Fibroblast of lung (primary cell): ENCODE data around the gene RABGAP1.

Experiments used
- EZH2 ChIP-seq: IDR thresholded peaks from 2 replicates; pipeline ENCODE4 v1.5.1; 2012; ENCODE audit warnings: low read length, control low read depth, mild to moderate bottlenecking; ENCODE audit errors: missing control alignments
- TF ChIP-seq, protein P1 (sequence below), 2 donors: IDR thresholded peaks in 1 of 2; conservative IDR thresholded peaks in 1 of 2; 1 replicate in 1 of 2; 2 replicates in 1 of 2; pipeline ENCODE4 v1.5.1; 2011 to 2012; ENCODE audit warnings: low read length in 2 of 2, control low read depth in 1 of 2, inconsistent platforms in 1 of 2, low read depth in 1 of 2, mild to moderate bottlenecking in 1 of 2

DNA sequence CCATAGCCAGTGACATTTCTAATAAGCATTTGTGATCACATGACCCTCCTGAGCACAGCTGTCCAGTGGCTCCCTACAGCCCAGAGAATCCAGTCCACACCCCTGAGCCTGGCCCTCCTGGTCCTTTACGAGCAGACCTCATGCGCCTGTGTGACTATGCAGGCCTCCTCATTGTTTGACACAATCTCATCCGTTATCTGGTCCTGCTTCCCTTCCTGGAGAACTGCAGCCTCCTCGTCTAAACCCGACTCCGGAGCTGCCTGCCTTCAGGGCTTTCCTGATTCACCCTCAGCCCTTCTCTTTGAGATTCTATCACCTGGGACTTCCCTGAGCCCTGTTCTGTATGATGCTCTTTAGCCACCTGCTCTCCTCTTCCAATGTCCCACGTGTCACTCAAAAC is 172.4 kb downstream of the RABGAP1 start:
- TF ChIP-seq, protein P1, sequence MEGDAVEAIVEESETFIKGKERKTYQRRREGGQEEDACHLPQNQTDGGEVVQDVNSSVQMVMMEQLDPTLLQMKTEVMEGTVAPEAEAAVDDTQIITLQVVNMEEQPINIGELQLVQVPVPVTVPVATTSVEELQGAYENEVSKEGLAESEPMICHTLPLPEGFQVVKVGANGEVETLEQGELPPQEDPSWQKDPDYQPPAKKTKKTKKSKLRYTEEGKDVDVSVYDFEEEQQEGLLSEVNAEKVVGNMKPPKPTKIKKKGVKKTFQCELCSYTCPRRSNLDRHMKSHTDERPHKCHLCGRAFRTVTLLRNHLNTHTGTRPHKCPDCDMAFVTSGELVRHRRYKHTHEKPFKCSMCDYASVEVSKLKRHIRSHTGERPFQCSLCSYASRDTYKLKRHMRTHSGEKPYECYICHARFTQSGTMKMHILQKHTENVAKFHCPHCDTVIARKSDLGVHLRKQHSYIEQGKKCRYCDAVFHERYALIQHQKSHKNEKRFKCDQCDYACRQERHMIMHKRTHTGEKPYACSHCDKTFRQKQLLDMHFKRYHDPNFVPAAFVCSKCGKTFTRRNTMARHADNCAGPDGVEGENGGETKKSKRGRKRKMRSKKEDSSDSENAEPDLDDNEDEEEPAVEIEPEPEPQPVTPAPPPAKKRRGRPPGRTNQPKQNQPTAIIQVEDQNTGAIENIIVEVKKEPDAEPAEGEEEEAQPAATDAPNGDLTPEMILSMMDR (conservative IDR thresholded peaks at IDR 0.05 in 1 of 2, IDR thresholded peaks at IDR 0.05 in 1 of 2; ENCODE audit: low read depth in 1 of 2, low read length in 2 of 2): no peak
- TF ChIP-seq EZH2: no peak
